ENCODE data around the gene CYP1B1. TPM values are rescaled to one million over a fixed set of nuclear protein-coding genes. Genes with fewer than 3 reads are reported as not detected.

CYP1B1 gene
- total RNA-seq, 4 donors from 2014 or later = 10.7 to 19.6 (median 12.8) TPM

GRCh38 chr2:38097988-38098385 lies 22.0 kb upstream of the CYP1B1 start:
- peak overlapping the region; percentile 24 for H3K4me3 ChIP-seq
- TF ChIP-seq EP300 (IDR thresholded peaks at IDR 0.05) (no peak), CTCF (IDR thresholded peaks at IDR 0.05) (no peak), POLR2A (IDR thresholded peaks at IDR 0.05) (no peak), POLR2AphosphoS5 (IDR thresholded peaks at IDR 0.05) (no peak)
- H3K36me3 ChIP-seq = no peaks in the 10 kb centered on the region
- no peaks in the 10 kb centered on the region for H3K27me3 ChIP-seq
- no peak for DNase-seq (ENCODE audit: low spot score in 2 of 2)
- H3K9me3 ChIP-seq = no peaks in the 10 kb centered on the region
- H3K4me1 ChIP-seq = peaks cover 51% of the 10 kb centered on the region
- peak overlapping the region; percentile 83 for H3K27ac ChIP-seq
- WGBS = 44% methylated on average over 4 of the region's 4 CpGs

- TF ChIP-seq POLR2A (IDR thresholded peaks at IDR 0.05) = no peak
- TF ChIP-seq EP300 (IDR thresholded peaks at IDR 0.05) = no peak
- TF ChIP-seq CTCF (IDR thresholded peaks at IDR 0.05) = no peak
- TF ChIP-seq POLR2AphosphoS5 (IDR thresholded peaks at IDR 0.05) = no peak
- Histone ChIP-seq H3K9me3 (no peaks in the 10 kb centered on the region), H3K27me3 (no peaks in the 10 kb centered on the region), H3K4me1 (peaks cover 55% of the 10 kb centered on the region), H3K4me3 (no peak overlapping the region), H3K36me3 (no peaks in the 10 kb centered on the region), H3K27ac (peak overlapping the region; percentile 83)
- WGBS = 71% methylated on average over 2 of the region's 2 CpGs
- DNase-seq (ENCODE audit: low spot score in 2 of 2) = no peak
Measured at GRCh38 chr2:38097258-38097987, 21.5 kb upstream of the CYP1B1 start.

GRCh38 chr2:38095996-38096861 lies 20.3 kb upstream of the CYP1B1 start:
- Histone ChIP-seq H3K27me3 (no peaks in the 10 kb centered on the region), H3K27ac (peak overlapping the region; percentile 83), H3K36me3 (no peaks in the 10 kb centered on the region), H3K9me3 (no peaks in the 10 kb centered on the region), H3K4me3 (no peak overlapping the region), H3K4me1 (peaks cover 65% of the 10 kb centered on the region)
- TF ChIP-seq POLR2AphosphoS5 (IDR thresholded peaks at IDR 0.05) (peak in 2 of 3 donors; percentile 51 to 76), EP300 (IDR thresholded peaks at IDR 0.05) (no peak)
- WGBS = 23% methylated on average over 19 of the region's 19 CpGs
- DNase-seq (ENCODE audit: low spot score in 2 of 2) = no peak

- Histone ChIP-seq H3K27me3 (no peaks in the 10 kb centered on the region), H3K36me3 (no peaks in the 10 kb centered on the region), H3K4me3 (no peak overlapping the region), H3K9me3 (no peaks in the 10 kb centered on the region), H3K4me1 (peaks cover 69% of the 10 kb centered on the region), H3K27ac (peak overlapping the region; percentile 83)
- TF ChIP-seq POLR2A (IDR thresholded peaks at IDR 0.05) (no peak), POLR2AphosphoS5 (IDR thresholded peaks at IDR 0.05) (no peak), CTCF (IDR thresholded peaks at IDR 0.05) (no peak), EP300 (IDR thresholded peaks at IDR 0.05) (no peak)
- WGBS = 66% methylated on average over 11 of the region's 11 CpGs
- no peak for DNase-seq (ENCODE audit: low spot score in 2 of 2)
Measured at GRCh38 chr2:38095079-38095995, 19.4 kb upstream of the CYP1B1 start.

- DNase-seq (ENCODE audit: low spot score in 2 of 2) = no peak
Measured at GRCh38 chr2:38093527-38094165, 17.7 kb upstream of the CYP1B1 start.

More at GRCh38 chr2:38093527-38094165, 17.7 kb upstream of the CYP1B1 start:
- no peaks in the 10 kb centered on the region for H3K27me3 ChIP-seq
- H3K4me1 ChIP-seq = peaks cover 66% of the 10 kb centered on the region
- no peaks in the 10 kb centered on the region for H3K9me3 ChIP-seq
- no peak overlapping the region for H3K27ac ChIP-seq
- no peak overlapping the region for H3K4me3 ChIP-seq
- H3K36me3 ChIP-seq = no peaks in the 10 kb centered on the region
- WGBS = 100% methylated on average over 1 of the region's 1 CpG
- no peak for TF ChIP-seq POLR2A (IDR thresholded peaks at IDR 0.05)
- TF ChIP-seq POLR2AphosphoS5 (IDR thresholded peaks at IDR 0.05) = no peak
- no peak for TF ChIP-seq EP300 (IDR thresholded peaks at IDR 0.05)

Data from suprapubic skin (tissue), 4 donors.